HG02943 (cell line): ENCODE data around the gene COL4A1.

Source experiments
- ATAC-seq: cut with Tn5 transposase; IDR thresholded peaks from one replicate; pipeline ENCODE4 v1.9.1; 2021; ENCODE audit warnings: mild to moderate bottlenecking, low read depth, moderate library complexity; ENCODE audit not compliant: unreplicated experiment

COL4A1 gene

GRCh38 chr13:110297766-110298504 is 9.0 kb downstream of the COL4A1 start:
- ATAC-seq: no peak

DNA sequence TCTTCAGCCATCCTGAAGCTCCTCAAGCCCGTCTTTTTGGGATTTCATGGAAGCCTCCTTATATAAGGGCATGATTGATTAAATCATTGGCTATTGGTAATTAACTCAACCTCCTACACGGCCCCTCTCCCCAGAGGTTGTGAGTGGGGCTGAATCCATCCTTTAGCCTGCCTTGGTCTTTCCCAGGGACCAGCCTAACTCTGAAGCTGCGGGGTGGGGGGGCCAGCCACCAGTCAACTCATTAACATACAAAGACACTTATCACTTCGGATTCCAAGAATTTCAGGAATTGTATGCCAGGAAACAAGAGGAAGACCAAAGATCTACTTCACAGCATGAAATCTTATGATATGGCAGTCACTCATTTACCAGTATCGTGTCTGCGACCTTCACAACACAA is 9.9 kb downstream of the COL4A1 start:
- ATAC-seq: no peak

- no peak for ATAC-seq
Measured at GRCh38 chr13:110294622-110295021, 12.3 kb downstream of the COL4A1 start.

DNA sequence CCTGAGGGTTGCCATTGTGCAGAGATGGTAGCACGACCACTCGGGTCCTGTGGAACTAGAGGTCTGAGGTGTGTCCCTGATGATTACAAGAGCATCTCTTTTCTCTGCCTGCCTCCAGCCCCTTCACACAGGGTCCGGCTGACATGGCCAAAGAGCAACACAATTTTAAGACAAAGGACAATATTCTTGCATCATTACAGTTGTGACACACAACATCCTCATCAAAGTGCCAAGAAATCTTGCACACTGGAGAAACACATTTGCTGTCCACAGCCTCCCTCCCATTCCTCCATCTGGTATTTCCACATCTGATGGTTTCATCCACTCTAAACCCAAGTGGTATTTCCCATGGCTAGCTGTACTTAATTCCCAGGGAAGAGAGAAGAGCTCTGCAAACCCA is 12.8 kb downstream of the COL4A1 start:
- no peak for ATAC-seq

DNA sequence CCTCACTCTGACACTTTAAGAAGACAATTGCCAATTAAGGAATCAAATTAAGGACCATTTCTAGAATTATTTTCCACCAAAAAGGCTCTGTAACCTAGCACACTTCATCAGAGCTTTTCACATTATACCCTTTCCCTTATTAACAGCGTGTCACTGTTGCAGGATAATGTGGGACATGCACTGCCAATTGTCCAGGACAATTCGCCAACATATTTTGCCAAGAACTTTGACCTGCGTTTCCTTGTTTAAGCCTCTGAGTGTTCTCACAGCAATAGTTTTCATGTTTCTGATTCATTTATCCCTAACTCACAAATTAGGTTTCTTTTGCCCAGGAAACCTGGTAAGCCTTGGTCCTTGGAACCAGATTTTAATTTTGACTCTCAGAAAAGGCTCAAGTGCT is 13.3 kb downstream of the COL4A1 start:
- ATAC-seq: no peak

DNA sequence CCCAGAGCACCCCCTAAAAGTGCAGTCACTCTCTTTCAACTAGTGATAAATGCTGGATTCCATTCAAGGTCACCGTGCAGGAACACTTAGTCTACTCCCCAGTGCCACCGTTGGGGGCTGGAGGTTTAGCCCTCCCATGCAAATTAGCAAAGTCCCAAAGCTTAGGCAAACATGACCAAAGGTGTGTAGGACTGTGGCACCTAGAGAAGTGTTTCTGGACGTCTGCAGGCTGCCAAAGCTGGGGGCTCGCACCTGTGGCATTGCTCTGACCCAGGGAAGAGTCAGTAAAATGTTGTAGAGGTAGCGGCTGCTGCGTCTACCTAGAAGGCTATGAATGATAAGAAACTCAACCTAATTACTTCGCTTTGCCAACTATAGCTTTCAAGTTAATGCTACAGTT is 13.9 kb downstream of the COL4A1 start:
- ATAC-seq: no peak

DNA sequence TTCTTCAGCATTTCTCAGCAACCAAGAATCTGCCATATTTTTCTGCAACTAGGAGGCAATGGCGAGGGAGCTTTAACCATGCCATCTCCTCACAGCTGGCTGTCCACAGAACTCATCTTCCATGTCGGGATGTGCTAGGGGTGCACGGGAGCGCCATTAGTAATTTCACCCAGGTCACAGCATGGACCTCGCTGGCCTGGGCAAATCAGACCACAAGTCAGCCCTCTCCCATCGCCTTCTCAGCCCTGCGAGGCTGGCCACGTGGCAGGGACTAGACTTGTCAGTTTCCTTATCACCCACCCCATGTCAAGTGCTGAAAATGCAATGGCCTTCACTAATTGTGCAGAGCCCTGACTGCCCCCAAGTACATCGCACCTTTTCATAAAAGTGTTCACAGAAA is 15.7 kb downstream of the COL4A1 start:
- no peak for ATAC-seq

DNA sequence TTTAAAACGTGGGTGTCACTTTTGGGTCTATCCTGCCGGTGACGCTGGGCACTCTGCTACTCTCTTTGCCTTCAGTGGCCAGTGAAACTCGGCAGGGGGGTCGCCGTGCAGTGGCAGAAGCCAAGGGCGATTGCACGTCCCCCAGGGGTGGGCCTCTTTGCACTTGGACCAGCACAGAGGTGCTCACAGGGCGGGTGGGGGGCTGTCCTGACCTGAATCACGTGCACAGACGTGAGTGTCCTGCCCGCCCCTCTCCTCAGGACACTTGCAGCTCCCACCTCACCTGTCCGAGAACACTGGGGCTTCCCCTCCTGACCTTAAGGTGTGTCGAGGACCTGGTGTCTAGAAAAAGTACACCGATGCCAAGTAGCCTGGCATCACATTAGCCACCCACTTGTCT is 16.1 kb downstream of the COL4A1 start:
- no peak for ATAC-seq

GRCh38 chr13:110290153-110290552 is 16.8 kb downstream of the COL4A1 start:
- no peak for ATAC-seq

DNA sequence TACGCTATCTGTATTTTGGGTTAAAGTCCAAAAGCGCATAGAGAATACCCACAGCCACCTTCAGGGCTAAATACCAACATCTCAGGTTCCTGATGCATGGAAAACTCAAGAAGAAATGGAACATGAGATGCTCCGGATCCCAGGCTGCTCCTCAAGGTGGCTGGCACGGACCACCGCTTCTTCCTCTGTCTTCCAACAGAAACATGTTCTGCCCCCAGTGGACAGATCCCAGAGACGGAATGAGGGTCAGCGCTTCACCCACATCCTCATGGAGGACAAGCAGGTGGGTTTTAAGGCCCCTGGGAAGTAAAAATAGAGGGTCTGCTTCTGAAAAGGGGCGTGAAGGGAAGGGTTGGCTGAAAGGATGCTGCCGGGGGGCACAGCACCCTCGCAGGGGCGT is 17.3 kb downstream of the COL4A1 start:
- no peak for ATAC-seq

DNA sequence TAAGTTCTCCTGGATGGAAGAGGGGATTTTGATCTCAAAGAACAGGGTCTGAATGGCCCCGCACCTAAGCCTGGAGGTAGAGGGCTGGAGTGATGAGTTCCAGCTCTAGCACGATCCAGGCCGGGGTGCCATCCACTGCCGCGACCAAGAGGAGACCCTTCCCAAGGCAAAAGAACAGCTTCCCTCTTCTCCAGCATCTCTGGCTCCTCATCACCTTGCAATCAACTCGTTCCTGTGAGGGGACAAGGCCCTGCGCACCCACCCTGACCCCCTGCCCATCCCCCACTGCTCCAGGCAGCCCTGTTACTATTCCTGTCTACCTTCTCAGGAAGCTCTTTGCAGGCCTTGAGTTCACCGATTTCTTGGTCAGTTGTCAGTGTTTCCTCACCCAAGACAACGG is 17.8 kb downstream of the COL4A1 start:
- ATAC-seq: no peak

GRCh38 chr13:110286833-110287819 is 19.8 kb downstream of the COL4A1 start:
- ATAC-seq: no peak

GRCh38 chr13:110285991-110286832 is 20.7 kb downstream of the COL4A1 start:
- ATAC-seq: no peak

DNA sequence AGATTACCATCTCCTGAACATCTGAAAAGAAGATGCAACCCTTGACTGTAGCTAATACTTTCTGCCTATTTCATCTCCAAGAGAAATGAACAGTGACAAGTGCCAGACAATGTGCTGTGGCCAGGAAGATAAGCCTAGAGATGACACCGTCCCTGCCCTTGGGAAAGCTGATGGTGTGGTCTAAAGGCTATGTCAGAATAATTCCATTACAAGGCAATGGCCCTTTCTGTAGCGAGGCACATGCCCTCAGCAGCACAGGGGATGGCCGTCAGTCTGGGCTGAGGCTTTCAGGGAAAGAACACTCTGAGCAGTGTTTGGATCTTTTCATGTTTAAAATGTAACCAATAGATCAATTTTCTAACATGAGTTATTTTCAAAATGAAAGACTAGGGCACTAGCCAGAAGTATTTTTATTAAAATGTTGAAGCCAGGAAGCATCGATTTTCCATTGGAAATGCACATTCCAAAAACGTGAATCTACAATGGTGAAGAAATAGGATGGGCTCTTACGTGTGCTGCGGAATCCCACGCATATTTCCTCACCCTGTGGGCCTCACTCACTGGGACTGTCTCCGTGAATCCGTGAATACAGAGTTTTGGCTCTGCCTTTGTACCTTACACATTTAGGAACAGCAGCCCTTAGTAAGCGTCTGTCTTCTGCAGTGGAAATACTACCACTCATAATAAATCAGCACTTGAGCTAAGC is 22.0 kb downstream of the COL4A1 start:
- no peak for ATAC-seq

DNA sequence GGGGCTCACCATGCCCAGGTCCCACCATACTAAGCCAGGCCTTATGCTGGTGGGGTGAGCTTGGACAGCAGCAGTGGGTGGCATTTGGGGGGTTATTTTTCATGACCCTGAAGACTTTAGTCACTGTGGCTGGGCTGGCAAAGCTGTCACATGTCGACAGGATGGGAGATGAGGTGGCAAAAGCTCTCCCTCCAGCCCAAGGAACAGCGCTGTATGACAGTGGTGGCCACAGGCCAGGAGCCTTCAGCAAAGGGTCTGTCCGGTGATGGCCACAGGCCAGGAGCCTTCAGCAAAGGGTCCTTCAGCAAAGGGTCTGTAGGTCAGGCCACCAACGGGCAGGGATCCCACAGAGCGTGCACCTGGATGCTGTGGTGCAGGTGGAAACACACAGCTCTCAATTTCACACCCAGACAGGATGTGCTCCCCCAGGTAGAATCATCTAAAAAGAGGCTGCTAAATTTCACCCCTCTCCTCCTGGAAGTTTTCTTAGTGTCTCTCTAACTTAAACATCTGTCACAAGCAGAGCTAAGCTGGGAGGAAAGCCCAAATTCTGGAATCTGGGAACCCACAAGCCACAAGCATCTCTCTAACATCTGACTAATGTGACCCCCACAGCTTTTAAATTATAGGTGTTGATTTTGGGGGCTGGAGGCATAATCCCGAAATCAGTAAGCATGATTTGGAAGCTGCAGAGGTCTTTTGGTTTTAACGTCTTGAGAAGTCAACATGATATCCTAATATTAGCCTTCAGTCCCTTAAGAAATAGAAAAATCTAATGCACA is 23.0 kb downstream of the COL4A1 start:
- ATAC-seq: no peak

GRCh38 chr13:110282316-110282841 is 24.6 kb downstream of the COL4A1 start:
- no peak for ATAC-seq

DNA sequence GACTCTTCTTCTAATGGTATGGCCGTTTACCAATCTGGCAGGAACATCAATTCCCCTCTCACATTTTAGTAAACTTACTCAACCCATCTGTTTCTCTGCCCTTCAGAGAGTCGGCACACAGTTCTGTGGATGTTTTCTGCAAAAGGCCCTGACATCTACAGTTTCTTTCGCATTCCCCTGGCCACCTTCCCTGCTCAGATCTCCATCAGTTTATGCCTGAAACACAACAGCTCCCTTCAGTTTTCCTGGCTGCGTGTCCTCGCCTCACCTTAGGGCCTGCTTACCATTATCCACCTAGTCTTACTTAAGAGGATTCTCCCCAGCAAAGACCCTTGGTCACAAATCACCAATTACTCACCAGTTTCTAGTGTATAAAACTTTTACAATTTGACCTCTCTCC is 25.2 kb downstream of the COL4A1 start:
- ATAC-seq: no peak

- no peak for ATAC-seq
Measured at GRCh38 chr13:110280985-110281688, 25.8 kb downstream of the COL4A1 start.
